GM18505 (cell line): ENCODE data around the gene PPP1R7.

Source experiments
- ATAC-seq: cut with Tn5 transposase; IDR thresholded peaks from one replicate; pipeline ENCODE4 v1.9.1; 2021; ENCODE audit not compliant: unreplicated experiment
- POLR2A ChIP-seq: IDR thresholded peaks from 4 replicates; pipeline ENCODE4 v1.6.1; 2011; ENCODE audit warnings: borderline replicate concordance; ENCODE audit not compliant: insufficient read depth, insufficient read length; ENCODE audit errors: extremely low read depth

PPP1R7 gene

GRCh38 chr2:241204490-241204889, 54.2 kb downstream of the PPP1R7 start:
- ATAC-seq: no peak
- no peak for TF ChIP-seq POLR2A

GRCh38 chr2:241205086-241205485, 54.8 kb downstream of the PPP1R7 start:
- no peak for ATAC-seq
- TF ChIP-seq POLR2A: no peak

- no peak for ATAC-seq
- TF ChIP-seq POLR2A: no peak
Observed at GRCh38 chr2:241207151-241207550, 56.9 kb downstream of the PPP1R7 start.

GRCh38 chr2:241207641-241208040, 57.4 kb downstream of the PPP1R7 start:
- ATAC-seq: no peak

GRCh38 chr2:241208058-241208457, 57.8 kb downstream of the PPP1R7 start:
- TF ChIP-seq POLR2A: no peak
- no peak for ATAC-seq

More at GRCh38 chr2:241207641-241208040, 57.4 kb downstream of the PPP1R7 start:
- TF ChIP-seq POLR2A: no peak

GRCh38 chr2:241209271-241209670, 59.0 kb downstream of the PPP1R7 start:
- ATAC-seq: no peak
- no peak for TF ChIP-seq POLR2A

- ATAC-seq: no peak
Observed at GRCh38 chr2:241211276-241211675, 61.0 kb downstream of the PPP1R7 start.

GRCh38 chr2:241213041-241213440, 62.8 kb downstream of the PPP1R7 start:
- TF ChIP-seq POLR2A: no peak
- no peak for ATAC-seq

More at GRCh38 chr2:241211276-241211675, 61.0 kb downstream of the PPP1R7 start:
- no peak for TF ChIP-seq POLR2A

- no peak for ATAC-seq
- TF ChIP-seq POLR2A: no peak
Observed at GRCh38 chr2:241213567-241213966, 63.3 kb downstream of the PPP1R7 start.

GRCh38 chr2:241214209-241214608, 63.9 kb downstream of the PPP1R7 start:
- TF ChIP-seq POLR2A: no peak
- ATAC-seq: no peak

GRCh38 chr2:241214766-241215165, 64.5 kb downstream of the PPP1R7 start:
- TF ChIP-seq POLR2A: no peak
- no peak for ATAC-seq

- no peak for ATAC-seq
- no peak for TF ChIP-seq POLR2A
Observed at GRCh38 chr2:241215421-241215820, 65.2 kb downstream of the PPP1R7 start.

GRCh38 chr2:241216211-241216761, 66.0 kb downstream of the PPP1R7 start:
- TF ChIP-seq POLR2A: no peak
- ATAC-seq: no peak

GRCh38 chr2:241217320-241218031, 67.2 kb downstream of the PPP1R7 start:
- no peak for ATAC-seq
- TF ChIP-seq POLR2A: no peak

GRCh38 chr2:241218131-241219029, 68.1 kb downstream of the PPP1R7 start:
- TF ChIP-seq POLR2A: no peak
- no peak for ATAC-seq

- no peak for TF ChIP-seq POLR2A
- no peak for ATAC-seq
Observed at GRCh38 chr2:241219030-241219382, 68.7 kb downstream of the PPP1R7 start.
